ES-I3 (cell line): ENCODE measurements around the gene RELB.

Experiments
- H3K36me3 ChIP-seq: 2 replicates; pipeline ENCODE4 v1.6.1; 2013; ENCODE audit warnings: mild to moderate bottlenecking, low read length, control low read depth, moderate library complexity; ENCODE audit not compliant: insufficient read depth
- H3K4me1 ChIP-seq: 2 replicates; pipeline ENCODE4 v1.6.1; 2013; ENCODE audit warnings: mild to moderate bottlenecking, control low read depth, low read length; ENCODE audit not compliant: insufficient read depth
- H3K9ac ChIP-seq: 2 replicates; pipeline ENCODE4 v1.6.1; 2013; ENCODE audit warnings: low read depth, mild to moderate bottlenecking, low read length, moderate library complexity
- H3K9me3 ChIP-seq: 2 replicates; pipeline ENCODE4 v1.6.1; 2013; ENCODE audit warnings: mild to moderate bottlenecking, low read length, moderate library complexity; ENCODE audit not compliant: control insufficient read depth, insufficient read depth

RELB gene

GRCh38 chr19:44972802-44973201, 28.5 kb upstream of the RELB start:
- no peaks in the 10 kb centered on the region for H3K4me1 ChIP-seq
- peaks cover 19% of the 10 kb centered on the region for H3K36me3 ChIP-seq

GRCh38 chr19:44973982-44974735, 27.1 kb upstream of the RELB start:
- no peaks in the 10 kb centered on the region for H3K4me1 ChIP-seq
- H3K9me3 ChIP-seq, result no peaks in the 10 kb centered on the region
- no peak overlapping the region for H3K9ac ChIP-seq
- H3K36me3 ChIP-seq, result peaks cover 19% of the 10 kb centered on the region

More at GRCh38 chr19:44972802-44973201, 28.5 kb upstream of the RELB start:
- no peaks in the 10 kb centered on the region for H3K9me3 ChIP-seq
- no peak overlapping the region for H3K9ac ChIP-seq

DNA sequence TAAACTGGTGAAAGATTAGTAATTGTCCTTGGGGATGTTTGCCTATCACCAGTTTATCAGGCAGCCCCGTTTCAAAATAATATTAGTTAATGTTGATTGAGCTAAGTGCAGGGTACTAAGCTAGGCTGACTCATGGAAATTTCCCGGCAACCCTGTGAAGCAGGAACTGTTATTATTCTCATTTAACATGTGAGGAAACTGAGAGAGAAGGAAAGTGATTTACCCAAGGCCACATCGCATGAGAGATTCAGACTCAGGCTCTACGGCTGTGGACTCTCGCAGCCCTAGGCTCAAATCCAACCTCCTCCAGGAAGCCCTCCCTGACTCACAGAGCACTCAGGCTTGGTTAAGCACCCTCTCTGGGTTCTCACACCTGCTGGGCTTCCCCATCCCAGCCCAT, 26.4 kb upstream of the RELB start:
- no peak overlapping the region for H3K9ac ChIP-seq
- H3K36me3 ChIP-seq, result peaks cover 19% of the 10 kb centered on the region
- H3K9me3 ChIP-seq, result no peaks in the 10 kb centered on the region
- no peaks in the 10 kb centered on the region for H3K4me1 ChIP-seq

GRCh38 chr19:44975444-44975843, 25.8 kb upstream of the RELB start:
- peaks cover 19% of the 10 kb centered on the region for H3K36me3 ChIP-seq
- no peaks in the 10 kb centered on the region for H3K4me1 ChIP-seq
- no peaks in the 10 kb centered on the region for H3K9me3 ChIP-seq
- no peak overlapping the region for H3K9ac ChIP-seq

GRCh38 chr19:44984005-44984404, 17.3 kb upstream of the RELB start:
- no peak overlapping the region for H3K9ac ChIP-seq
- no peaks in the 10 kb centered on the region for H3K9me3 ChIP-seq
- no peaks in the 10 kb centered on the region; the same call in 1 of the 2 replicates for H3K36me3 ChIP-seq
- H3K4me1 ChIP-seq, result no peaks in the 10 kb centered on the region

DNA sequence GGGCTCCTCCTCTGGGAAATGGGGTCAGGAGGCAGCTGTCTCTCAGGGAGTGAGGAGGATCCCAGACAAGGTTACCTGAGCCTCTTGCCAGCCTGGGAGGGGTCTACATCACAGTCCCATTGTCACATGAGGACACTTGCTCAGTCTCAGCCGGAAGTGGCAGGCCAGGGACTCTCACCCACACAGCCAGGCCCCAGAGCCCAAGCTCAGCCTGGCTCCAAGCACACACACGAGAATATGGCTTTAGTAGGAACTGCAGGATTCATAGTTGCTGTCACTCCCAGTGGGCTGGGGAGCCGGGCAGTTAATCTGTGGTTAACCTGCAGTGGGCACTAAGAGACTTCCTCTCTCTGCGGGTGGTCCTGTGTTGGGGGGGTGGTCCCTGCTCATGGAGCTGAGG, 15.8 kb upstream of the RELB start:
- Histone ChIP-seq H3K4me1 (no peaks in the 10 kb centered on the region), H3K36me3 (no peaks in the 10 kb centered on the region; the same call in 1 of the 2 replicates), H3K9me3 (no peaks in the 10 kb centered on the region), H3K9ac (no peak overlapping the region)

DNA sequence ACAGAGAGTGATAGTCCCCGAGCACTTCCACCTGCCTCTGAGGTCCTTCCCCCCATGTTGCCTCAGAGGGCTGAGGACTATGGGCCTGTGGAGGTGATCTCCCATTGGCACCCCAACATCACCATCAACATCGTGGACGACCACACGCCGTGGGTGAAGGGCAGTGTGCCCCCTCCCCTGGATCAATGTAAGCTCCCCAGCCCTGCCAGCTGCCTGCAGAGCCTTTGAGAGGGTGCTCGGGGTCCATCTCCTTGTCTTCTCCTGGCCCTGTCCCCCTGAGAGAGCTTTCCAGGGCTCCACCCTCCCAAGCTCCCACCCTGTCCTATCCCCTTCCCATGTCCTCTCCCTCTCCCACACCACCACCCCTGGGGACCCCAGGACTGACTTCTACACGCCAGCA, 14.9 kb upstream of the RELB start:
- Histone ChIP-seq H3K36me3 (no peaks in the 10 kb centered on the region; the same call in 1 of the 2 replicates), H3K9me3 (no peaks in the 10 kb centered on the region), H3K4me1 (no peaks in the 10 kb centered on the region), H3K9ac (no peak overlapping the region)

DNA sequence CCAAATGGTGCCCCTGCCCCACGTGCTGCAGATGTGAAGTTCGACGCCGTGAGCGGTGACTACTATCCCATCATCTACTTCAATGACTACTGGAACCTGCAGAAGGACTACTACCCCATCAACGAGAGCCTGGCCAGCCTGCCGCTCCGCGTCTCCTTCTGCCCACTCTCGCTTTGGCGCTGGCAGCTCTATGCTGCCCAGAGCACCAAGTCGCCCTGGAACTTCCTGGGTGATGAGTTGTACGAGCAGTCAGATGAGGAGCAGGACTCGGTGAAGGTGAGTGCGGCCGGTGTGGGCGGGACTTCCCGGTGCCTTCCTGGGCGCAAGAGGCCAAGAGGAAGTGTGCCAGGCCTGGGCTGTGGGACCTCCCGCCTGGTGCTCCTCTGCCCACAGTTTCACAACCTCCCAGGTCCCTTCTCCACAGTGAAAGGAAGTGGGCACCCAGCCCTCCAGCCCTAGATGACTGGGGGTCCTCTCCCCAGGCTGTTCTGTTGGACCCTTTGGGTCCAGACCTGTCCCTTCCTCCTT, 14.1 kb upstream of the RELB start:
- H3K9ac ChIP-seq, result no peak overlapping the region
- no peaks in the 10 kb centered on the region for H3K9me3 ChIP-seq
- H3K36me3 ChIP-seq, result no peaks in the 10 kb centered on the region; the same call in 1 of the 2 replicates

GRCh38 chr19:44988273-44988672, 13.0 kb upstream of the RELB start:
- Histone ChIP-seq H3K36me3 (no peaks in the 10 kb centered on the region), H3K4me1 (no peaks in the 10 kb centered on the region), H3K9ac (no peak overlapping the region), H3K9me3 (no peaks in the 10 kb centered on the region)

More for the DNA sequence above, 14.1 kb upstream of the RELB start:
- no peaks in the 10 kb centered on the region for H3K4me1 ChIP-seq

DNA sequence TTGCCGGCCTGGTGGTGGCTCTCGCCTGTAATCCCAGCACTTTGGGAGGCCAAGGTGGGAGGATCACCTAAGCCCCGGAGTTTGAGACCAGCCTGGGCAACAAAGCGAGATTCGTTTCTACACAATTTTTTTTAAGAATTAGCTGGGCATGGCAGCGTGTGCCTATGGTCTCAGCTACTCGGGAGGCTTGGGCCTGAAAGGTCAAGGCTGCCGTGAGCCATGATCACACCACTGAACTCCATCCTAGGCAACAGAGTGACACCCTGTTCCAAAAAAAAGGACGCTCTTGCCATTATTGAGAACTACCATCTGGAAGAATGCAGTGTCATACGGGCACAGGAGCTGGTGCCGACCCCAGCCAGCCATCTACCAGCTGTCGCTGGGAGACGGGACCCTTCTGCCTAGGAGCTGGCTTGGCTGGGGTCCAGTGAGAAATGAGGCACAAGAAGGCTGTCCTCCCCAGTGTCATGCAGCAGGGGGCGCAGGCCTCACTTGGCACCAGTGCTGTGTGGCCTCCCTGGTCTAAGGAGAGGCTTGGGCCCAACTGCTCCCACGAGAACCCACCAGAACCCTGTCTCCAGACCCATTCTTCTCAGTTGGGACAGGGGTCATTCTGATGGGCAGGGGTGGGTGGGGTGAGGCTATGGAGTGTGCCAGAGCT, 12.2 kb upstream of the RELB start:
- H3K36me3 ChIP-seq, result no peaks in the 10 kb centered on the region

GRCh38 chr19:44990459-44990858, 10.8 kb upstream of the RELB start:
- H3K36me3 ChIP-seq, result no peaks in the 10 kb centered on the region

More for the DNA sequence above, 12.2 kb upstream of the RELB start:
- Histone ChIP-seq H3K4me1 (no peaks in the 10 kb centered on the region), H3K9me3 (no peaks in the 10 kb centered on the region), H3K9ac (no peak overlapping the region)

GRCh38 chr19:44990966-44991365, 10.3 kb upstream of the RELB start:
- no peaks in the 10 kb centered on the region for H3K9me3 ChIP-seq
- H3K9ac ChIP-seq, result no peak overlapping the region
- no peaks in the 10 kb centered on the region for H3K36me3 ChIP-seq
- no peaks in the 10 kb centered on the region for H3K4me1 ChIP-seq

More at GRCh38 chr19:44990459-44990858, 10.8 kb upstream of the RELB start:
- Histone ChIP-seq H3K9ac (no peak overlapping the region), H3K9me3 (no peaks in the 10 kb centered on the region), H3K4me1 (no peaks in the 10 kb centered on the region)

DNA sequence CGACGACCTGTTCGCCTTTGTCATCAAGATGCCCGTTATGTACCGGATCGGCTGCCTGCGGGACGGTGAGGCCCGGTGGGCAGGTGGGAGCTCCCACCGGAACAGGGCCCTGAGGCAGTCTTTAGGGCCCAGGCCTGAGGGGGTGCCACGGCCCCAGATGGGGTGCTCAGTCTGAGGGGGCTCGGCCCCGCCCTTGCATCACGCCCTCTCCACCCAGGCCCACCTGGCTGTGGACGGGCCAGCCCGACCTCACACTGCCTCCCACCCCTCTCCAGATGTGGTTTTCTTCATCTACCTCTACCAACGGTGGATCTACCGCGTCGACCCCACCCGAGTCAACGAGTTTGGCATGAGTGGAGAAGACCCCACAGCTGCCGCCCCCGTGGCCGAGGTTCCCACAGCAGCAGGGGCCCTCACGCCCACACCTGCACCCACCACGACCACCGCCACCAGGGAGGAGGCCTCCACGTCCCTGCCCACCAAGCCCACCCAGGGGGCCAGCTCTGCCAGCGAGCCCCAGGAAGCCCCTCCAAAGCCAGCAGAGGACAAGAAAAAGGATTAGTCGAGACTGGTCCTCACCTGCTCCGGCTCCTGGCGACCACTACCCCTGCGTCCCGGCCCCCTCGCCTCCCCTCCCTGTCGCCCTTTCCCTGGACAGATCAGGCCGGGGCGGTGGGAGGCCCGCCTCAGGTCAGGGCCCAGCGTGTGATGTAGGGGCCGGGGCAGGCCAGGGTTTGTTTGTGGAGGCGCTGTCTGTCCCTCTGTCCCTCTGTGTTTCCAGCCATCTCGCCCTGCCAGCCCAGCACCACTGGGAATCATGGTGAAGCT, 8.7 kb upstream of the RELB start:
- H3K36me3 ChIP-seq, result no peaks in the 10 kb centered on the region
- H3K4me1 ChIP-seq, result no peaks in the 10 kb centered on the region
- no peak overlapping the region for H3K9ac ChIP-seq
- H3K9me3 ChIP-seq, result no peaks in the 10 kb centered on the region

GRCh38 chr19:44993526-44993925, 7.7 kb upstream of the RELB start:
- no peaks in the 10 kb centered on the region for H3K36me3 ChIP-seq
- no peak overlapping the region for H3K9ac ChIP-seq

More at GRCh38 chr19:44993526-44993925, 7.7 kb upstream of the RELB start:
- no peaks in the 10 kb centered on the region for H3K9me3 ChIP-seq
- no peaks in the 10 kb centered on the region for H3K4me1 ChIP-seq
